Measurements from ENCODE around the gene PRKAG2.

Gene PRKAG2

DNA sequence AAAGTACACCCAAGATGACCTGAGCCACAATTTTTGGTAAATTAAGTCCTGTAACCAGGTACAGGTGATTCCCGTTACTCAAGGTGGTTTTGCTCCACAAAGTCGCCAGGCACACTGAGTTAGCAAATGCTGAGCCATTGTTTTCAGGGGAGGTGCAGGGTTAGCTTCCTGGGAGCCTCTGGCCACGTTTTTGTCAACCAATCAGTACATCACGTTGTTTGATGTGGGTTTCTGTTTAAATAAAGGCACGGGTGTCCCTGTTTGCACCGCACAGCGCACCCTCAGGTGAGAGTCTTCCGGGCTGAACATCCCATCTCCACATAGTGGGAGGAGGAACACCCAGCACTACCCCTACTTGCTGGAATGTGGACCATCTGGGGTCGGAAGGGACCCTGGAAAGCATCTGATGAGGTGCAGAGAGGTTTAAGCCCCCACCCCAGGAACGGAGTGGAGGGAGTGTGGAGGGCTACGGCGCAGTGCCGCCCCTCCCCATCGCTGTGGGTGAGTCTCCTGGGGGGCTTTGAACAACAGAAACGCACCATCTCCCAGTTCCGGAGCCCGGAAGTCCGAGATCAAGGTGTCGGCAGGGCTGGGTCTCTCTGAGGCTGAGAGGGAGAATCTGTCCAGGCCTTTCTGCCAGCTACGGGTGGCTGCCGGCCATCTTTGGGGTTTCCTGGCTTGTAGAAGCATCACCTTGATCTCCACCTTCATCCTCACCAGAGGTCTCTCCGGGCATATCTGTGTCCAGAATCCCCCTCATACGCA lies 42.5 kb downstream of the PRKAG2 start:
- Histone ChIP-seq H3K27ac (no peak overlapping the region), H3K27me3 (replicated peaks) (peaks cover 1% of the 10 kb centered on the region), H3K4me3 (ENCODE audit: low read depth, low read length) (no peak overlapping the region), H3K36me3 (replicated peaks) (no peaks in the 10 kb centered on the region)
- no peak for TF ChIP-seq CTCF (IDR thresholded peaks at IDR 0.05; ENCODE audit: low read depth, low read length, missing control alignments)
- in situ Hi-C loops (cut with HindIII; ENCODE audit: low pct_ligation_motif_present, low sequenced_read_pairs) = no loop called here
- no peak for DNase-seq

GRCh38 chr7:151833691-151834090 lies 43.2 kb downstream of the PRKAG2 start:
- in situ Hi-C loops (cut with HindIII; ENCODE audit: low pct_ligation_motif_present, low sequenced_read_pairs) = no loop called here
- H3K36me3 ChIP-seq (replicated peaks) = no peaks in the 10 kb centered on the region
- no peak for DNase-seq

DNA sequence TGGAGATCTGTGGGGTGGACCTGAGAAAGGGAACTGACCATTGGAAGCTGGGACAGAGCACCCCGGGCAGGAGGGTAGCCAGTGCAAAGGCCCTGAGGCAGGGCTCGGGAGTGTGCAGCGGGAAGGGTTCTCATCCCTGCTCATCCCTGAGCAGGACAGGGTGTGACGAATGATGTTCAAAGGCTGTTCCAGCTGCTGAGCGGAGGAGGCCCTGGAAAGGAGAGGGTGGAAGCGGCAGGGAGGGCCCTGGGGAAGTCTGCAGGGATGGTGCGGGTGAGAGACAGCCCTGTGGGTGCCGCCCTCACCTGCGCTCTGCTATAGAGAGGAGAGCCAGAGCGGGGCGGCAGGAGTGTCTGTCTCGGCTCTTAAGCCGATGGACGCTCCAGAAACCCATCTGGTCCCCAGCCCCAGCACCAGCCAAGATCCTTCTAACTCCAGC lies 43.7 kb downstream of the PRKAG2 start:
- no peak overlapping the region for H3K27ac ChIP-seq
- no peak for TF ChIP-seq CTCF (IDR thresholded peaks at IDR 0.05; ENCODE audit: low read depth, low read length, missing control alignments)
- no peak for DNase-seq
- H3K27me3 ChIP-seq (replicated peaks) = peaks cover 1% of the 10 kb centered on the region
- no peaks in the 10 kb centered on the region for H3K36me3 ChIP-seq (replicated peaks)
- no peak overlapping the region for H3K4me3 ChIP-seq (ENCODE audit: low read depth, low read length)
- in situ Hi-C loops (cut with HindIII; ENCODE audit: low pct_ligation_motif_present, low sequenced_read_pairs) = no loop called here

More at GRCh38 chr7:151833691-151834090, 43.2 kb downstream of the PRKAG2 start:
- peaks cover 1% of the 10 kb centered on the region for H3K27me3 ChIP-seq (replicated peaks)
- TF ChIP-seq CTCF (IDR thresholded peaks at IDR 0.05; ENCODE audit: low read depth, low read length, missing control alignments) = no peak
- H3K27ac ChIP-seq = no peak overlapping the region
- no peak overlapping the region for H3K4me3 ChIP-seq (ENCODE audit: low read depth, low read length)

DNA sequence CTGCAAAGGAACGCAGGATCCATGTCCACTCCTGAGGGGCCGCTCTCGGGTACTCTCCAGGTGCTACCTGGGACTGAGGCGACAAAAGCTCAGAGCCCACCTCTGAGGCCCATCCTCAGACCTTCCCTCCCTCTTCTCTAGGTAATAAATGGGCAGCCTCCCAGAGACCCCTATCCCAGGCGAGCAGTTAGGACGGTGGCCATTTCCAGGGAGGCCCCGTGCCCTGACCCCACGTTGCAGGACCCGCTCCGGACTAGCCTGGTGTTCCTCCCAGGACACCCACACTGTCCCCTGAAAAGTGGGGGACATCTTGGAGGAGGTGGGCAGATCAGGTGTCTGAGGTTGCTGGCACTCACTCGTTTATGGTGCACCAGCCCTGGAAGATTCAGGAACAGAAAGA lies 44.3 kb downstream of the PRKAG2 start:
- DNase-seq = no peak
- H3K36me3 ChIP-seq (replicated peaks) = no peaks in the 10 kb centered on the region
- H3K4me3 ChIP-seq (ENCODE audit: low read depth, low read length) = no peak overlapping the region
- peaks cover 1% of the 10 kb centered on the region for H3K27me3 ChIP-seq (replicated peaks)
- no peak for TF ChIP-seq CTCF (IDR thresholded peaks at IDR 0.05; ENCODE audit: low read depth, low read length, missing control alignments)
- H3K27ac ChIP-seq = no peak overlapping the region
- in situ Hi-C loops (cut with HindIII; ENCODE audit: low pct_ligation_motif_present, low sequenced_read_pairs) = no loop called here

- H3K36me3 ChIP-seq (replicated peaks) = no peaks in the 10 kb centered on the region
- H3K4me3 ChIP-seq (ENCODE audit: low read depth, low read length) = no peak overlapping the region
- TF ChIP-seq CTCF (IDR thresholded peaks at IDR 0.05; ENCODE audit: low read depth, low read length, missing control alignments) = no peak
- peaks cover 1% of the 10 kb centered on the region for H3K27me3 ChIP-seq (replicated peaks)
- no peak overlapping the region for H3K27ac ChIP-seq
- in situ Hi-C loops (cut with HindIII; ENCODE audit: low pct_ligation_motif_present, low sequenced_read_pairs) = no loop called here
- DNase-seq = no peak
These were observed 44.8 kb downstream of the PRKAG2 start for GRCh38 chr7:151832138-151832537.

- no peak for TF ChIP-seq CTCF (IDR thresholded peaks at IDR 0.05; ENCODE audit: low read depth, low read length, missing control alignments)
- H3K4me3 ChIP-seq (ENCODE audit: low read depth, low read length) = no peak overlapping the region
- H3K27ac ChIP-seq = no peak overlapping the region
- no peak for DNase-seq
- in situ Hi-C loops (cut with HindIII; ENCODE audit: low pct_ligation_motif_present, low sequenced_read_pairs) = no loop called here
- peaks cover 1% of the 10 kb centered on the region for H3K27me3 ChIP-seq (replicated peaks)
- H3K36me3 ChIP-seq (replicated peaks) = no peaks in the 10 kb centered on the region
These were observed 45.3 kb downstream of the PRKAG2 start for GRCh38 chr7:151831606-151832005.

All from brain microvascular endothelial cell (primary cell).